K562 (cell line): Measurements from ENCODE around the gene TAPBPL.
"Not testable (repeated sequence)": the region's sequence is repeated elsewhere in the genome, so short reads cannot be mapped to it uniquely, and the experiment has no call there.

Experiments used
- CTCF ChIP-seq, 3 experiments: IDR thresholded peaks in 2 of 3; conservative IDR thresholded peaks in 1 of 3; 2 replicates each; pipeline ENCODE4 v1.5.1; 2011 to 2012; ENCODE audit warnings: low read length in 3 of 3, mild to moderate bottlenecking in 3 of 3, control low read depth in 2 of 3, improper control_type of control experiment in 1 of 3, inconsistent platforms in 1 of 3, low read depth in 1 of 3, mixed read lengths in 1 of 3, moderate library complexity in 1 of 3; ENCODE audit not compliant: insufficient read depth in 2 of 3
- HOXB6 ChIP-seq: fragments of 250-450 bp; sonication (Bioruptor Pico); IDR thresholded peaks from 2 replicates; pipeline ENCODE4 v1.5.1; 2022; ENCODE audit warnings: mild to moderate bottlenecking, borderline replicate concordance
- MAZ ChIP-seq, 2 experiments: fragments of 450-650 bp in 1 of 2; sonication (generic) in 1 of 2; formaldehyde crosslinking; IDR thresholded peaks in 1 of 2; conservative IDR thresholded peaks in 1 of 2; 2 replicates each; pipeline versions ENCODE4 v1.4.0 to v1.5.0; 2020; ENCODE audit warnings: mild to moderate bottlenecking in 1 of 2, missing genetic modification reagents in 1 of 2
- POLR2A ChIP-seq: fragments of 450-650 bp; conservative IDR thresholded peaks from 2 replicates; pipeline ENCODE4 v1.6.1; 2016
- PRPF4 ChIP-seq: fragments of 200-400 bp; formaldehyde crosslinking; IDR thresholded peaks from one replicate; pipeline ENCODE4 v1.6.1; 2017; ENCODE audit warnings: low read length, low read depth, mild to moderate bottlenecking; ENCODE audit not compliant: insufficient read depth, poor library complexity, severe bottlenecking
- SMAD1 ChIP-seq: fragments of 150-350 bp; IDR thresholded peaks from 2 replicates; pipeline ENCODE4 v1.6.1; 2014; ENCODE audit warnings: low read length, low read depth; ENCODE audit not compliant: partially characterized antibody
- TAF1 ChIP-seq: IDR thresholded peaks from 2 replicates; pipeline ENCODE4 v1.6.1; 2011; ENCODE audit warnings: mild to moderate bottlenecking, low read length, moderate library complexity; ENCODE audit not compliant: insufficient read depth, control insufficient read depth, severe bottlenecking; ENCODE audit errors: extremely low read depth
- TRIM28 ChIP-seq: fragments of 450-650 bp; IDR thresholded peaks from 2 replicates; pipeline ENCODE4 v1.6.1; 2017
- TF ChIP-seq, protein P1 (sequence below): fragments of 250-450 bp; sonication (Bioruptor Pico); IDR thresholded peaks from 2 replicates; pipeline ENCODE4 v1.8.0; 2021; ENCODE audit warnings: moderate library complexity, mild to moderate bottlenecking, inconsistent platforms
- TF ChIP-seq, protein P2 (sequence below): sonication (generic); formaldehyde crosslinking; IDR thresholded peaks from 2 replicates; pipeline ENCODE4 v1.8.1; 2022; ENCODE audit warnings: missing genetic modification reagents

DNA sequence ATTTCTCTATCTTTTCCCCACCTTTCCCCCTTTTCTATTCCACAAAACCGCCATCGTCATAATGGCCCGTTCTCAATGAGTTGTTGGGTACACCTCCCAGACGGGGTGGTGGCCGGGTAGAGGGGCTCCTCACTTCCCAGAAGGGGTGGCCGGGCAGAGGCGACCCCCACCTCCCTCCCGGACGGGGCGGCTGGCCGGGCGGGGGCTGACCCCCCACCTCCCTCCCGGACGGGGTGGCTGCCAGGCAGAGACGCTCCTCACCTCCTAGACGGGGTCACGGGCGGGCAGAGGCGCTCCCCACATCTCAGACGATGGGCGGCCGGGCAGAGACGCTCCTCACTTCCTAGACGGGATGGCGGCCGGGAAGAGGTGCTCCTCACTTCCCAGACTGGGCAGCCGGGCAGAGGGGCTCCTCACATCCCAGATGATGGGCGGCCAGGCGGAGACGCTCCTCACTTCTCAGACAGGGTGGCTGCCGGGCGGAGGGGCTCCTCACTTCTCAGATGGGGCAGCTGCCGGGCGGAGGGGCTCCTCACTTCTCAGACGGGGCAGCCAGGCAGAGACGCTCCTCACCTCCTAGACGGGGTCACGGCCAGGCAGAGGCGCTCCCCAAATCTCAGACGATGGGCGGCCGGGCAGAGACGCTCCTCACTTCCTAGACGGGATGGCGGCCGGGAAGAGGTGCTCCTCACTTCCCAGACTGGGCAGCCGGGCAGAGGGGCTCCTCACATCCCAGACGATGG lies 23.6 kb downstream of the TAPBPL start:
- not testable (repeated sequence) for TF ChIP-seq SMAD1; HOXB6 (CRISPR knock-in tag); TAF1; TRIM28; POLR2A; CTCF (IDR thresholded peaks at IDR 0.05 in 2 of 3, conservative IDR thresholded peaks at IDR 0.05 in 1 of 3; ENCODE audit: insufficient read depth in 2 of 3, low read depth in 1 of 3, low read length in 3 of 3); PRPF4; MAZ (CRISPR knock-in tag; conservative IDR thresholded peaks at IDR 0.05 in 1 of 2, IDR thresholded peaks at IDR 0.05 in 1 of 2)
- TF ChIP-seq, protein P1, sequence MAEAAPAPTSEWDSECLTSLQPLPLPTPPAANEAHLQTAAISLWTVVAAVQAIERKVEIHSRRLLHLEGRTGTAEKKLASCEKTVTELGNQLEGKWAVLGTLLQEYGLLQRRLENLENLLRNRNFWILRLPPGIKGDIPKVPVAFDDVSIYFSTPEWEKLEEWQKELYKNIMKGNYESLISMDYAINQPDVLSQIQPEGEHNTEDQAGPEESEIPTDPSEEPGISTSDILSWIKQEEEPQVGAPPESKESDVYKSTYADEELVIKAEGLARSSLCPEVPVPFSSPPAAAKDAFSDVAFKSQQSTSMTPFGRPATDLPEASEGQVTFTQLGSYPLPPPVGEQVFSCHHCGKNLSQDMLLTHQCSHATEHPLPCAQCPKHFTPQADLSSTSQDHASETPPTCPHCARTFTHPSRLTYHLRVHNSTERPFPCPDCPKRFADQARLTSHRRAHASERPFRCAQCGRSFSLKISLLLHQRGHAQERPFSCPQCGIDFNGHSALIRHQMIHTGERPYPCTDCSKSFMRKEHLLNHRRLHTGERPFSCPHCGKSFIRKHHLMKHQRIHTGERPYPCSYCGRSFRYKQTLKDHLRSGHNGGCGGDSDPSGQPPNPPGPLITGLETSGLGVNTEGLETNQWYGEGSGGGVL: not testable (repeated sequence)
- TF ChIP-seq, protein P2, sequence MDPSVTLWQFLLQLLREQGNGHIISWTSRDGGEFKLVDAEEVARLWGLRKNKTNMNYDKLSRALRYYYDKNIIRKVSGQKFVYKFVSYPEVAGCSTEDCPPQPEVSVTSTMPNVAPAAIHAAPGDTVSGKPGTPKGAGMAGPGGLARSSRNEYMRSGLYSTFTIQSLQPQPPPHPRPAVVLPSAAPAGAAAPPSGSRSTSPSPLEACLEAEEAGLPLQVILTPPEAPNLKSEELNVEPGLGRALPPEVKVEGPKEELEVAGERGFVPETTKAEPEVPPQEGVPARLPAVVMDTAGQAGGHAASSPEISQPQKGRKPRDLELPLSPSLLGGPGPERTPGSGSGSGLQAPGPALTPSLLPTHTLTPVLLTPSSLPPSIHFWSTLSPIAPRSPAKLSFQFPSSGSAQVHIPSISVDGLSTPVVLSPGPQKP (CRISPR knock-in tag): not testable (repeated sequence)
